Stimulated activated effector memory CD8-positive, alpha-beta T cell treated with anti-CD3 and anti-CD28 coated beads, Interleukin-12 subunit alpha, Interleukin-12 subunit beta, amount 100 ng/mL, for 72 hours (primary cell): ENCODE results near the gene NLRP10.

ENCODE experiments used
- ATAC-seq: fragments of 150-1000 bp; cut with Tn5 transposase; 2 replicates; pipeline ENCODE4 v1.10.0; 2021
- DNase-seq, 2 donors: peaks; one replicate each; pipeline ENCODE4 v3.0.0; 2021 to 2022; ENCODE audit warnings: low spot score in 2 of 2
- H3K27ac Mint-ChIP-seq: one replicate; pipeline ENCODE4 v1.8.0; 2022; ENCODE audit warnings: mild to moderate bottlenecking, mixed read lengths
- H3K36me3 Mint-ChIP-seq: one replicate; pipeline ENCODE4 v1.8.0; 2022; ENCODE audit warnings: mild to moderate bottlenecking, mixed read lengths
- H3K4me1 Mint-ChIP-seq: one replicate; pipeline ENCODE4 v1.8.0; 2022; ENCODE audit warnings: mixed read lengths
- H3K4me3 Mint-ChIP-seq: one replicate; pipeline ENCODE4 v1.8.0; 2022; ENCODE audit warnings: mild to moderate bottlenecking, mixed read lengths
- H3K9me3 Mint-ChIP-seq: one replicate; pipeline ENCODE4 v1.8.0; 2022; ENCODE audit warnings: mixed read lengths

NLRP10 gene

GRCh38 chr11:7955191-7955590 lies 10.1 kb downstream of the NLRP10 start:
- ATAC-seq (no peak), DNase-seq (no peak)
- Mint-ChIP-seq H3K36me3 (no peaks in the 10 kb centered on the region), H3K9me3 (peaks cover 2% of the 10 kb centered on the region), H3K4me1 (no peaks in the 10 kb centered on the region), H3K27ac (no peak overlapping the region), H3K4me3 (no peak overlapping the region)

DNA sequence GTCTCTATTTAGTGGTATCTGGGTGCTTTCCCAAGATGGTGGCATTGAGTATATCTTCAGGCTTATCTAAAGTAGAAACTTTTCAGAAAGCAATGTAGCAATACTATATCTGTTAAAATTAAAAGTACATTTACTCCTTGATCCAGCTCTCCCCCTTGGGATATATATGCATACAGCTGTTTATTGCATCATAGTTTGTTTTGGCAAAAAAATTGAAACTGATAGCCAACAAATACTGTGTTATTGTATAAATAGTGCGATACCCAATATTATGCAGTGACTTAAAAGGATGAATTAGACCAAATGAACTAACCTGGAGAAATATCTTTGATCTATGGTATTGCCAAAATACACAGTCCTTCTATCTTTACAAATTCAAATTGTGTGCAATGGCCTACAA lies 15.3 kb downstream of the NLRP10 start:
- DNase-seq (no peak), ATAC-seq (no peak)
- H3K4me3 Mint-ChIP-seq: no peak overlapping the region
- H3K4me1 Mint-ChIP-seq: no peaks in the 10 kb centered on the region
- no peaks in the 10 kb centered on the region for H3K36me3 Mint-ChIP-seq
- H3K9me3 Mint-ChIP-seq: no peaks in the 10 kb centered on the region
- H3K27ac Mint-ChIP-seq: no peak overlapping the region

DNA sequence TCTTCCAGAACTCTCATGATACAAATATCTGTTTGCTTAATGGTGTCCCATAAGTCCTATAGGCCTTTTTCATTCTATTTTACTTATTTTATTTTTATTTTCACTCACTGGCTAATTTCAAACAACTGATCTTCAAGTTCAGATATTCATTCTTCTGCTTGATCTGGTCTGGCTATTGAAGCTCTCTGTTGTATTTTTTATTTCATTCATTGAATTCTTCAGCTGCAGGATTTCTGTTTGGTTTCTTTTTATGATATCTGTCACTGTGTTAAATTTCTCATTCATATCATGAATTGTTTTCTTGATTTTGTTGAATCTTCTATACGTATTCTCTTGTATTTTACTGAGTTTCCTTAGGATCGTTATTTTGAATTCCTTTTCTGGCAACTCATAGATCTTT lies 21.1 kb downstream of the NLRP10 start:
- Mint-ChIP-seq H3K4me1 (no peaks in the 10 kb centered on the region), H3K9me3 (peaks cover 14% of the 10 kb centered on the region), H3K4me3 (no peak overlapping the region), H3K36me3 (no peaks in the 10 kb centered on the region), H3K27ac (no peak overlapping the region)
- DNase-seq (no peak), ATAC-seq (no peak)

- H3K4me1 Mint-ChIP-seq: no peaks in the 10 kb centered on the region
- no peaks in the 10 kb centered on the region for H3K36me3 Mint-ChIP-seq
- ATAC-seq (no peak), DNase-seq (no peak)
- H3K27ac Mint-ChIP-seq: no peak within 1 kb of the TSS
- no peak within 1 kb of the TSS for H3K4me3 Mint-ChIP-seq
- peaks cover 14% of the 10 kb centered on the region for H3K9me3 Mint-ChIP-seq
Measured at GRCh38 chr11:7941608-7942007, 23.6 kb downstream of the NLRP10 start, which contains the start of gene OR10A3. TSS of gene OR10A3 (minus strand) at chr11:7941708. CDS start at chr11:7939520, 2,188 bp downstream.

DNA sequence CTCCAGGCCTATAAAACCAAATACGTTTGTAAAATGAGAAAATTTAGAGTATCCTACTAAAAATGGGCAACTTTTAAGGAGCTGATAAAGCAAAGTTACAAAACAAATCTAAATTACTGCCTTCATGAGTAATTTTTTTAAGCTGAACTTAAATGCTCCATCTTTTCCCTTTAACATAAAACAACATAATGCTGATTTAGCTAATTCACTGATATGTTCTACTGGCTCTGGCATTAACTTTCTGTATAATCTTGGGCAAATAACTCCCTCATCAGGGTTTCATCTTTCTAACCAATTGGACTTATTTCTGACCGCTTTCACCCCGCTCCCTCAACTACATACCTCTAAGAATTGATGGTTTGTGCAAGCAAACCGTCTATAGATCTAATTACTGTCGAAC lies 24.1 kb downstream of the NLRP10 start:
- Mint-ChIP-seq H3K9me3 (peaks cover 14% of the 10 kb centered on the region), H3K27ac (no peak overlapping the region), H3K4me3 (no peak overlapping the region), H3K4me1 (no peaks in the 10 kb centered on the region), H3K36me3 (no peaks in the 10 kb centered on the region)
- ATAC-seq (no peak), DNase-seq (no peak)

DNA sequence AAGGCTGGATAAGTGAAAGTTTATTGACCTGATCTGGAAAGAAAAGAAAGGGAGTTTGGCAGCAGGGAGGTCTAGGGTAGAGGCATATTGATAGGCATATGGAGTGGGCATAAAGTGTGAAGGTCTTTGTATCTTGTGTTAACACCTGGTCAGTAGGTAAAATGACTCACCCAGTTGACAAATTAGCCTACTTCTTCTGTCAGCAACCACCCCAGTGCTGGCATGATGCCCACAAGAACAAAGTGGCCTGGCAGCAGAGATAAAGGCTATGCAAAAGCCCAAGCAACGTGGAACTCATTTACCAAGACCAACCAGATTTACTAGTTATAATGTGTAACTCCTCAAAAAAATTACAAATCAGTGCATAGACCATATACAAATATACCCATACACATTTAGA lies 28.6 kb downstream of the NLRP10 start:
- DNase-seq: no peak
- H3K4me1 Mint-ChIP-seq: no peaks in the 10 kb centered on the region

GRCh38 chr11:7931168-7931567 lies 34.1 kb downstream of the NLRP10 start, which contains the start of gene OR10A6:
TSS of gene OR10A6 (minus strand) at chr11:7931268. CDS start at chr11:7928662, 2,606 bp downstream.
- ATAC-seq (no peak), DNase-seq (no peak)
- H3K4me3 Mint-ChIP-seq: no peak within 1 kb of the TSS
- no peaks in the 10 kb centered on the region for H3K9me3 Mint-ChIP-seq
- H3K4me1 Mint-ChIP-seq: no peaks in the 10 kb centered on the region
- no peak within 1 kb of the TSS for H3K27ac Mint-ChIP-seq
- no peaks in the 10 kb centered on the region for H3K36me3 Mint-ChIP-seq

More for the DNA sequence above, 28.6 kb downstream of the NLRP10 start:
- Mint-ChIP-seq H3K27ac (no peak overlapping the region), H3K9me3 (no peaks in the 10 kb centered on the region), H3K36me3 (no peaks in the 10 kb centered on the region), H3K4me3 (no peak overlapping the region)
- no peak for ATAC-seq

DNA sequence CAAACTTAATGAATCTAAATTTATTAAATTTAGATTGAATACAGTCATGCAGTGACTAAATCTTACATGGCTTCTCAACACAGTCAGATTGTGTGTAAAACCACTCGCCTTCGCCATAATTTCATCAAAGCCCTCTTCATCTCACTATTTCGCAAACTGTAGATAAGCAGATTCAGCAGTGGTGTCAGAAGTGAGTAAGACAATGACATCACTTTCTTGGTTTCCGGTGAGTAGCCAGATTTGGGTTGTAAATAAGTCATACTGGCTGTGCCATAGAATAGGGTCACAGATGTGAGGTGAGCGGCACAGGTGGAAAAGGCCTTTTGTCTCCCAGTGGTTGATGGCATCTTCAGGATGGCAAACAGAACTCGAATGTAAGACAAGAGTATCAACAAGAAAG lies 37.6 kb downstream of the NLRP10 start:
- ATAC-seq: peak; percentile 71
- H3K36me3 Mint-ChIP-seq: no peaks in the 10 kb centered on the region
- H3K4me3 Mint-ChIP-seq: no peak overlapping the region
- no peak overlapping the region for H3K27ac Mint-ChIP-seq
- no peaks in the 10 kb centered on the region for H3K4me1 Mint-ChIP-seq
- H3K9me3 Mint-ChIP-seq: no peaks in the 10 kb centered on the region
- no peak for DNase-seq

- Mint-ChIP-seq H3K27ac (no peak overlapping the region), H3K4me3 (no peak overlapping the region), H3K36me3 (no peaks in the 10 kb centered on the region), H3K9me3 (no peaks in the 10 kb centered on the region), H3K4me1 (no peaks in the 10 kb centered on the region)
- no peak for ATAC-seq
- no peak for DNase-seq
Measured at GRCh38 chr11:7924536-7924935, 40.7 kb downstream of the NLRP10 start.

DNA sequence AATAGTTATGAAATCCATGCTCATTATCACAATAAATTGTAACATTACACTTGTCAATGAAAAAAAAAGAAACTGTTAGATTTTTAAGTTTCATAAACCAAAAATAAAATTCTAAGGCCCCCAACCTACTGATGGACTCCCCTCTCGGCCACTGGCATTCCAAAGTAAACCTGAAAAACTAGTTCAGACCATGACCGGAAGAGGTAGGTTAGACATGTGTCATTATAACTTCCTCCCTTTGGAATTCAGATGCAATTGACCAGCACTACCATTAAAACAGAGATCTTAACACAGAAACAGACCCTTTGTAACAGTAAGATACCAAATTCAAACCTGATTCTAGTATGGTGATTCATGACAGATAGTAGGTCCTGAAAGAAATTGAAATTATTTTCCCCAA lies 47.1 kb downstream of the NLRP10 start:
- DNase-seq: no peak
- Mint-ChIP-seq H3K36me3 (no peaks in the 10 kb centered on the region), H3K9me3 (no peaks in the 10 kb centered on the region), H3K4me1 (no peaks in the 10 kb centered on the region), H3K4me3 (no peak overlapping the region), H3K27ac (no peak overlapping the region)
- no peak for ATAC-seq
